ENCODE data around the gene SLC35E2B.

DNA sequence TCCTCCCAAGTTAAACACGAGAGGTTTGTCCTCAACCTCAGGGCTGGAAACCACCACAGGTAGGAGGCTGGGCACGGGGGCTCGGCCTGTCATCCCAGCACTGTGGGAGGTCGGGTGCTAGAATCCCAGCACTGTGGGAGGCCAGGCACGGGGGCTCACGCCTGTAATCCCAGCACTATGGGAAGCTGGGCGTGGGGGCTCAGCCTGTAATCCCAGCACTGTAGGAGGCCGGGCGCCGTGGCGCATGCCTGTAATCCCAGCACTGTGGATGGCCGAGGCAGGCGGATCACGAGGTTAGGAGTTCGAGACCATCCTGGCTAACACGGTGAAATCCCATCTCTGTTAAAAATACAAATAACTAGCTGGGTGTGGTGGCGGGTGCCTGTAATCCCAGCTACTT is 38.3 kb upstream of the SLC35E2B start:
- TF ChIP-seq CTCF (IDR thresholded peaks at IDR 0.05) = no peak
- TF ChIP-seq EP300 (IDR thresholded peaks at IDR 0.05) = no peak
- no peak for TF ChIP-seq POLR2AphosphoS5 (IDR thresholded peaks at IDR 0.05)

All from sigmoid colon (tissue), 4 donors.